Fibroblast of skin of right biceps (primary cell): ENCODE measurements around the gene THOC2.

ENCODE experiments used
- DNase-seq: peaks from one replicate; pipeline ENCODE4 v3.0.0-alpha.2; 2013

The THOC2 gene

GRCh38 chrX:123562342-123563146, 170.3 kb downstream of the THOC2 start:
- DNase-seq: no peak

GRCh38 chrX:123561439-123562215, 171.2 kb downstream of the THOC2 start:
- DNase-seq: no peak

GRCh38 chrX:123550829-123551228, 182.0 kb downstream of the THOC2 start:
- no peak for DNase-seq
